ENCODE data around the gene UNC13A.

DNA sequence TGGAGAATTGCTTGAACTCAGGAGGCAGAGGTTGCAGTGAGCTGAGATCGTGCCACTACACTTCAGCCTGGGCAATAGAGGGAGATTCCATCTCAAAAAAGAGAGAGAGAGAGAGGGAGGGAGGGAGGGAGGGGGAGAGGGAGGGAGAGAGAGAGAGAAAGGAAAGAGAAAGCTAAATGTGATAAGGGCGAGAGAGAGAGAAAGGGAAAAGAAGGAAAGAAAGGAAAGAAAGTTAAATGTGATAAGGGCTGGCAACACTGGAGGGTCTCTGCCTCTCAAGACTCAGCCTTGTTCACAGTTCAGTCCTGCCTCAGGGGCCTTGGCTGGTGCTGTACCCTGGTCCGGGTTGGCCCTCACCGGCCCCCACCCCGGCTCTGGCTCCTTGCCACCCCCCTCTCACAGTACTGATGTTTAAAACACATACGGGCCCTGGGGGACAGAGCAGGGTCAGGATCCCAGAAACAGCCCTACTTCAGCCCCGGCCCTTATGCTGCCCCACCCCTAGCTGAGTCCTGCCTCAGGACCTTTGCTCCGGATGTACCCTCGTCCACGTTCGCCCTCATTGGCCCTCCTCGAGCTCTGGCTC, 34.6 kb upstream of the UNC13A start:
- TF ChIP-seq POLR2AphosphoS5 (IDR thresholded peaks at IDR 0.05) (no peak), POLR2A (IDR thresholded peaks at IDR 0.05) (no peak)
- TF ChIP-seq, protein P1, sequence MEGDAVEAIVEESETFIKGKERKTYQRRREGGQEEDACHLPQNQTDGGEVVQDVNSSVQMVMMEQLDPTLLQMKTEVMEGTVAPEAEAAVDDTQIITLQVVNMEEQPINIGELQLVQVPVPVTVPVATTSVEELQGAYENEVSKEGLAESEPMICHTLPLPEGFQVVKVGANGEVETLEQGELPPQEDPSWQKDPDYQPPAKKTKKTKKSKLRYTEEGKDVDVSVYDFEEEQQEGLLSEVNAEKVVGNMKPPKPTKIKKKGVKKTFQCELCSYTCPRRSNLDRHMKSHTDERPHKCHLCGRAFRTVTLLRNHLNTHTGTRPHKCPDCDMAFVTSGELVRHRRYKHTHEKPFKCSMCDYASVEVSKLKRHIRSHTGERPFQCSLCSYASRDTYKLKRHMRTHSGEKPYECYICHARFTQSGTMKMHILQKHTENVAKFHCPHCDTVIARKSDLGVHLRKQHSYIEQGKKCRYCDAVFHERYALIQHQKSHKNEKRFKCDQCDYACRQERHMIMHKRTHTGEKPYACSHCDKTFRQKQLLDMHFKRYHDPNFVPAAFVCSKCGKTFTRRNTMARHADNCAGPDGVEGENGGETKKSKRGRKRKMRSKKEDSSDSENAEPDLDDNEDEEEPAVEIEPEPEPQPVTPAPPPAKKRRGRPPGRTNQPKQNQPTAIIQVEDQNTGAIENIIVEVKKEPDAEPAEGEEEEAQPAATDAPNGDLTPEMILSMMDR (IDR thresholded peaks at IDR 0.05): no peak

Measured in stomach (tissue), 4 donors.